Activated CD4-positive, CD25-positive, alpha-beta regulatory T cell treated with anti-CD3 and anti-CD28 coated beads, Interleukin-2, amount 50 U/mL, for 16 hours (primary cell): ENCODE measurements around the gene AGAP2.

Experiments used
- DNase-seq: peaks from one replicate; pipeline ENCODE4 v3.0.0-alpha.2; 2020; ENCODE audit warnings: low read depth, low spot score

AGAP2 gene

DNA sequence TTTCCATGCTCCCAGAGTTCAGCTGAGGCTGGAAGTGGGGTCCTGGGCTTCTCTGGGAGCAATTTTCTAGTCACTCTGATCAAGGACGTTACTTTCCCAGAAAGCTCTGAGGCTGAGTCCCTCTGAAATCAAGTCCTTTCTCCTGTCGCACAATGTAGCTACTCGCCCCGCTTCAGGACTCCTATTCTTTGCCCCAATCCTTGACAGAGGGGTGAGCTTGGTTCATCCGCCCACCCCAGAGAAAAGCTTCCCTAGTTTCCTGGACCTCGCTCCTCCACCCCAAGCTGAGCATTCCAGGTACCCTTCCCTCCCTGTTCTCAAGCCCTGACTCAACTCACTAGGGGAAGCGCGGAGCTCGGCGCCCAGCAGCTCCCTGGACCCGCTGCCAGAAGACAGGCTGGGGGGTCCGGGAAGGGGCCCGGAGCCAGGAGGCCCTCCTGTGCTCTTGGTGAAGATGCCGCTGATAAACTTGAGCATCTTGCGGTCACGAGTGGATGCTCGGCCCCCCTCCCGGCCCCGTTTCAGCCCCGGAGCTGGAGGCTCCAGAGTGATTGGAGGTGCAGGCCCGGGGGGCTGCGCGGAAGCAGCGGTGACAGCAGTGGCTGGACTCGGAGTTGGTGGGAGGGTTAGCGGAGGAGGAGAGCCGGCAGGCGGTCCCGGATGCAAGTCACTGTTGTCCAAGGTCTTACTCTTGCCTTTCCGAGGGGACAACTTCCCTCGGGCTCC lies 1.6 kb downstream of the AGAP2 start:
- no peak for DNase-seq

DNA sequence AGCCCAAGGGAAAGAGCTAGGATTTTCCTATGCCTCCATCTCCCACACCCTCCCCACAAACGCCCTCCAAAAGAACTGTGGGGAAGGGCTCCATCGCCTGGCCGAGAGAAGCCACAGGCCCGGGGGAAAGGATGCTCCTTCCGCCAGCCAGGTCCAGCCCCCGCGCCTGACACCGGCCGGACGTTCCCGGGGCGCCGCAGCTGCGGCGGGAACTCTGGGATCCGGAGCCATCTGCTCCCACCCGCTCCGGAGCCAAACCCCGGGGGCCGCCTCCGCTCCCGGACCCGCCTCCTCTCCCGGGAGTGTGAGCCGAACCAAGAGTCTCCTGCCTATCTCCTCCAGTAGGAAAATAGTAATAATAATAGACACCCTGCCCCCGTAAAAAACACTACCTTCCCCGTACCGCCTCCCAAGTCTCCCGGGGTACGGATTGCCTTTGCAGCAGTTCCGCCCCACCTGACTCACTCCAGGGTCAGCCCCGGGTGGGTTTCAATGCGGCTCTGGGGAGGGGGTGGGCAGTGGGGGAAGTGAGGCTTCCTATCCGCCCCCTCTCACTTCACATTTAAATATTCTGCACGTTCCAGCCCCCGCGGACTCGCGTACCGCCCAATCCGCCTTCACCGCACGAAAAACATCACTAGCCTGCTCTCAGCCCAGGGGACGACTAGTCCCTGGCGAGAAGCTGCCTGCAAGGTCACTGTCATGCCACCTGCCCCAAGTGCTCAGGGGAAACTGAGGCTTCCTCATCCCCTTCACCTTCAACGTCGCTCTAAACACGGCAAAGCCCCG lies 2.4 kb downstream of the AGAP2 start:
- DNase-seq: no peak

DNA sequence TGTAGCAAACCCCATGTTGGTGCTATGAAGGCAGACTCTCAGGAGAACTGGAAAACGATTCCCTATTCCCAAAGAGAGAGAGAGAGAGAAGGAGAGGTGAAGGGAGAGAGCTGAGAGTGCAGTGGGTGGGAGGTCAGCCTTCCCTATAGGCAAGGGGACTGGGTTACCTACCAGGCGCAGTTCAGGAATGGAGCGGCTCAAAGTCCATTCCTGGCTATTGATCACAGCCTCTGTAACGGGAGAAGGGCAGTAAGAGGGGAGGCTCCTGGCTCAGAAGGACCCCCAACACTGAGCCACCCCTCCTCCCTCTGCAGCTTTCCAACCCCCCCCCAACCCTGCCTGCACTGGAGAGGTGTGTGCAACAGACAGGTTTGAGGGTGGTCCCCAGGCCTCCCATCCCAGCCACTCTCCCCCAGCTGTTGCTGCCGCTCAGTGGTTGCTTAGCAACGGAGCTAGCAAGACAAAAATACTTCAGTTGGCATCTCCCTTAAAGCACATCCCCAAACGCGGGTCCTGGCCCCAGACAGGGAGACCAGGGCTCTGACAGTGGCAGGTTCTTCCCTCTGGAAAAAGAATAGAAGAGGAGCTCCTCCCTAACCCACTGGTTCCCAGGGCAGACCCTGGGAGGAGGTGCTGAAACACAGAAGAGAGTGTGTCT lies 3.2 kb downstream of the AGAP2 start:
- no peak for DNase-seq

DNA sequence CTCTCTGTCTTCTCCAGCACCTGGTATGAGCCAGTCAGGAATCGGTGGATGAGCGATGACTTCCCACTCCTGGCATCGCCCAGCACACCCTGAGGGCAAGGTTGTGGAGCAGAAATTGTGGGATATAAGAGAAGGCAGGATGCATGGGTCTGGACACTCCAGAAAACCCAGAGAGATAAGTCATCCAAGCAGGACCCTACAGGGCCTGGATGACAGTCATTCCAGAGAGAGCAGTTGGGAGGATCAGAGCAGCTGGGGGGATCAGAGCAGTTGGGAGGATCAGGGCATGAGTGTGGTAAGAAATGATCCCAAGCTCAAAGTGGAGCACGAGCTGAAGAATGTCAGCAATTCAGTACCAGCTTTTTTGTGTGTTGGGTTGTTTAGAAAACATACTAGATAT lies 4.0 kb downstream of the AGAP2 start:
- DNase-seq: no peak

DNA sequence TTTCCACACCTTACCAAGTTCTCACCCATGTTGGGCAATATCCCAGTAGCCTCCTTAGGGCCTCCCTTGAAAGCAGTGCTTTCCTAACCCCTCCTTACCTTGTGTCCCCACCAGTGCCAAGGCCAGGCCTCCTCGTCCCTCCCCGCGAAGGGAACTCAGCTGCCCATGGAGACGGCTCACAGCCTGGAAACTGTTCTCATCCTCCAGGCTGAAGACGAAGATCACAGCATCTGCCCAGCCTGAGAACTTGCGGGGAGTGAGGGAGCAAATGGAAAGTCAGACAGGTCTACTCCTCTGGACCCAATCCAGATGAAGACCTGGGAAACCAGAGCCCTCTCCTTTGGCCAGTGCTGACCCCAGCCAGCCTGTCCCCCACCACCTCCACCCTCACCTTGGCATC lies 4.6 kb downstream of the AGAP2 start:
- no peak for DNase-seq

DNA sequence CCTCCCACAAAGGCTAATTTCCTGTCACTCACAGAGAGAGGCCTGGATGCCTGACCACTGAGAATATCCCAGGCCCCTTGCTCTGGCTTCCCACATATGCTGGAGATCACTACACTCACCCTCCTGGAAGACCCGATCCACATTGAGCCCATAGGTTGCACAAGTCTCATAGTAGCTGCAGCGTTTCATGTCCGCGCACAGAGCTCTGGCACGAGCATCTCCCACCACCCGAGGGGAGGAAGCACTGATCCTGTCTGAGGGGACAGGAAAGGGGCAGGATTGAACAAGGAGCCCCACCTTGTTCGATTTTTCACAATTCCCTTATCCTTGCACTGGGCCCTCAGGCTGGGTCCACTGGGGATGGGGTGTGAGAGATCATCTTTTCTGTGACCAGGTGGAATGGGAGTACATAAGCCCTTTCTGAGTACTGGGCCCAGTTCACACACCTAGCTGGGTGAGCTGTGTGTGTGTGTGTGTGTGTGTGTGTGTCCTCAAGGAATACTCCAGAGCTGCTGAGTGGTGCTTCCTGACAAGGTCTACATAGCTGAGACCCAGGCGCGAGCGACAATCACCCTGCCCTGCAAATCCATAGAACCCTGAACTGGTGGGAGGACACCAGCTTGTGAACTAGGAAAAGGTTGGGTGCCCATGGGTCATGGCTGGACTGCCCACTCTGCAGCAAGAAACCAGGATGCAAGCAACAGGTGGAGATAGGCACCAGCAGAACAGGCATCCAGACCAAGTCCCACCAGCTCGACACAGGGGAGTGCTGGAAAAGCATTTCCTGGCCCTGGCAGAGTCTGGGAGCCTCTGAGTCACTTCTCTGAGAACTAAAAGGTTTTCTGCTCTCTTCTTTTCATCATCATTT lies 5.6 kb downstream of the AGAP2 start:
- no peak for DNase-seq

DNA sequence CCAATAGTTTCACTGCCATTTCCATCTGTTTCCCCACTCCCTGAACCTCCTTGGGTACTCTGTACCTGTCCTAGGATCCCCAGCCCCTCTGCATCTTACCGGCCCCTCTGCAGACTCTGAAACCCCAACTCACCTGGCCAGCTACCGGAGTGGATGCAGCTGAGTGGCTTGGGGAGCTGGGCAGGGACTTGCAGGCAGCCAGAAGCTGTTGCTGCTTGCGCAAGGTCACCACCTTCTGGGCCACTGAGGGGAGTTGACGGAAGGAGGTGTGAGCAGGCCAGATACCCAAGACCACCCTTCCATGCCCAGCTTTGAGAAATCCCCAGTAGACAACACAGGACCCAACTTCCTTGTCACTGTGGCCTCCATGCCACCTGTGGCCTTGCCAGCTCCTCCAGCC lies 6.3 kb downstream of the AGAP2 start:
- no peak for DNase-seq

DNA sequence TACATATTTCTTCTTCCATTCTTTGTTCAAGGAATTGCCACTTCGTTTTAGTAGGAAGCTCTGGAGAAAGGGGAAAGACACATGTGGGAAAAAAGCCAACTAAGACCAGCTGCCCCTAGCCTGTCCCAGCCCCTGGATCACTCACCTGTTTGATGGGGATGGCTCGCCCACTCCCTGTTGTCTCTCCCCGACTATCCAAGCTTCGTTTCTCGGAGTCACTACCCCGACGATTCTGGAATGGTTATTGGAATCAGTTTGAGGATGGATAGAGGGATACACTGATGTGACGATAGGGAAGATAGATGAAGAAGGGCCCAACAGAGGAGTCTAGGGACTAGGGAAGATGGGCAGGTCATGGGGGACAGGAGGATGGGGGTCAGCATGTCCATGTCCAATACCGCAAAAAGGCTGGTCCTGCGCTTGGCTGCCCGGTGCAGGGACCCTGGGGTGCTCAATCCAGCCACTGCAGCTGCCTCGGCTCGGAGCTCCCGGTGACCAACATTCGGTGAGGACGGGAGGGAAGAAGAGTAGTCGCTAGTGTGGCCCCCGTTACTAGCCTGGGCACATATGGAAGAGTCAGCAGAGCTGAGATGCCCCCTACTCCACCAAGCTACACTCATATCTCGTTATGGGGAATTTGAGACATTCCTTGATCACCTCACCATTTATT lies 7.0 kb downstream of the AGAP2 start:
- DNase-seq: no peak

DNA sequence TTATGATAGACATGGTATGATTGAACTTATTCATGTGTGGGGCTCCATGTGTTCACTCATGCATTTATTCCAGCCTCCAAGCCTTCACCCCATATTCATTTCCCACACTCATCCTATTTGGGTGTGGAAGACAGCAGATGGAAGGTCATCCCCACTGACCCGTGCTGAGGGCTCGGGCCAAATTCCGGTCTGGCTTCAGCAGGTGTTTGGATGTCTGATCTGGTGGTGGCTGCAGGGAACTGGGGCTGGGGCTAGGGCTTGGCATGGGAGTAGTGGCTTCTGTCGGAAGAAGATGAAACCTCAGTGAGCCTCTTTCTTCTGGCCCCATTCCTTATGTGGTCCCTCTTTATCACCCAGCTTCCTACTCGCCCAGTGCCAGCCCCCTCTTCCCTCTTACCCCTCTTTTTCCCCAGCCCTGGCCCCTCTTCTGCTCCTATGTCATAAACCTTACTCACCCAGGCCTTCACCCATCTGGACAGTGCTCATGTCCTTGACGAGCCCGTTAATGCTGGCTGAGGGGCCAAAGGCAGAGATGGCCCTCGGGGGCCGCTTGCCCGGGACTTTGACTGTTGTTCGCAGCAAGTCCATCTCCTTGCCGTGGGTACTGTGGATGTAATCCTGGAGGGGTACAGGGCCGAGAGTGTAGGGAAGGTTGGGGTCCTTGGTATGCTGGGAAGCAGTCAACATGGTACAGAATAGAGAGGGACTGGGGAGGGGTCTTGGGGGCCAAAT lies 8.0 kb downstream of the AGAP2 start:
- DNase-seq: no peak

DNA sequence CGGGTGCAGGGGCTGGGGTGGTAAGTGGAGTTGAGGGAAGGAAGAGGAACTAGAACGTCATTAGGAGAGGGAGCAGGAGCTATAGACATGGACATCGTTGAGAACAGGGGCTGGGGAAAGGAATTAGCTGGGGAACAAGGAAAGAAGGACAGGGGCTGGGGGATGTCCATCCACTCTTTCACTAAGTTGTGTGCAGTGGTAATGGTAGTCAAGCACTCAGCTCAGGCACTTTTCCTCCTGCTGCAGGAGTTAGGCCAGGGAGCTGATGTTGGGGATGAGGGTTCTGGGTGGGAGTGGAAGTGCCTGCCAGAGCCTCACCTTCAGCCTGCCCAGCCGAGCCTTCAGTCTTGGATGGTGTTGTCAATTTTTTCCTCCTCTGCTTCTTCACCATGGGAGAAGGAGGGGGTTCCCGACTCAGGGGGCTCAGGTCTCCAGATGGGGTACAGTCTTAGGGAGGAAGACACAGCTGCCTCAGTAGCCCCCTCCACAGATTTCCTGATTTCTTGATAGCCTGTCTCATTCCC lies 9.2 kb downstream of the AGAP2 start:
- DNase-seq: no peak

DNA sequence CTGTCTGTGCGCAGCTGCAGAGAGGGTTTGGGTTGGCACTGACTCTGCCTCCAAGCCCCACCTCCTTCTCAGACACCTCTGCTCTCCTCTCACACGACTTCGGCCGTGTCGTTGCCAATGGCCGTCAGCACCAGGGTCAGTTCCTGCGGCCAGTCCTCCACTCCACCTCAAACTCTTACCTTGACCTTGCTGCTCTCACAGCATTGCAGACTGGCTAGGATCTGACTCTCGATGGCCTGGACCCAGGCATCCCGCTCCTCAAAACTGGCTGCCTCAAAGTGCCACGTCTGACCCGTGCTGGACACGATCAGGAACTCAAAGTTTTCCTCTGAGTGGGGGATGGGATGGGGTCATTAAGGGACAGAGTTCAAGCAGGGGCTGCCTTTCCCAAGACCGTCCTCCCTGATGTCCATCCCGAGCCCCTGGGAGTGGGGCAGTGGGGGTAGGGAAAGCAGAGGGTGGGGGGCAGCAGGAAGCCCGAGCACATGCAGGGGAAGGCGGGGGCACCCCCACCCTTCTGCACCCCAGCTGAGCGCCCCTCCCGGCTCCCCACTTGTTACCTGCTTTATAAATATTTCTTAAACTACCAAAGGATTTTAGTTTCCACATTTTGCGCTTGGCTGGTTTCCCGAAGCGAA lies 10.7 kb downstream of the AGAP2 start:
- no peak for DNase-seq

DNA sequence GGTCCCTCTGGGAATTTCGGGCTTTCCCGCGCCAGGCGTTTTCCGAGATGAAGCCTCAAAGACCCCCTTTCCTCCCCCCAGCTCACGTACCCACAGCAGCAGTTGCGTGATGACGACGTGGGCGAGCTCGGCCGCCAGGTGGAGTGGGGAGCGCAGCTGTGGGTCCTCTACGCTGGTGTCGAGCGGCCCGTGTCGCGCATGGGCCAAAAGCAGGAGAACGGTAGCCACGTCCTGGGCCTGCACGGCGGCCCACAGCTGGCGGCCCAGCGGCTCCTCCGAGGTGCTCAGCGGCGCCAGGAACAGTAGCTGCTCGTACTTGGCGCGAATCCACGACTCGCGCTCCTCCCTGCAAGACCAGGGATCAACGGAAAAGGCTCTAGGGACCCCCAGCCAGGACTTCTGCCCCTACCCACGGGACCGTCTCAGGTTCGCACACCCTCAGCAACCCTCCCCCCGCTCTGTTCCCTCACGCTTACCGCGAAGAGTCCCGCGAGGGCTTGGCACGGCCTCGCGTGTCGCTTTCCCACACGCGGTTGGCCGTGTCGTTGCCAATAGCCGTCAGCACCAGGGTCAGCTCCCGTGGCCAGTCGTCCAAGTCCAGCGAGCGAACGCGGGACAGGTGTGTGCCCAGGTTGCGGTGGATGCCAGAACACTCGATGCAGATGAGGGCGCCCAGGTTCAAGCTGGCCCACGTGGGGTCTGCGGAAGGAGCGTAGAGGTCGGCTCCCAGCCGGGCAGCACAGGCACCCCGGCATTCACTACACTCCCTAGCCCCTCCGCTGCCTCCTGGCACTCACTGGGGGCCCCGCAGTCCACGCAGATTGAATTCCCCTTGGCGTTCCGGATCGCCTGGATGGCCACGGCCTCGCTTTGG lies 11.4 kb downstream of the AGAP2 start:
- DNase-seq: no peak

DNA sequence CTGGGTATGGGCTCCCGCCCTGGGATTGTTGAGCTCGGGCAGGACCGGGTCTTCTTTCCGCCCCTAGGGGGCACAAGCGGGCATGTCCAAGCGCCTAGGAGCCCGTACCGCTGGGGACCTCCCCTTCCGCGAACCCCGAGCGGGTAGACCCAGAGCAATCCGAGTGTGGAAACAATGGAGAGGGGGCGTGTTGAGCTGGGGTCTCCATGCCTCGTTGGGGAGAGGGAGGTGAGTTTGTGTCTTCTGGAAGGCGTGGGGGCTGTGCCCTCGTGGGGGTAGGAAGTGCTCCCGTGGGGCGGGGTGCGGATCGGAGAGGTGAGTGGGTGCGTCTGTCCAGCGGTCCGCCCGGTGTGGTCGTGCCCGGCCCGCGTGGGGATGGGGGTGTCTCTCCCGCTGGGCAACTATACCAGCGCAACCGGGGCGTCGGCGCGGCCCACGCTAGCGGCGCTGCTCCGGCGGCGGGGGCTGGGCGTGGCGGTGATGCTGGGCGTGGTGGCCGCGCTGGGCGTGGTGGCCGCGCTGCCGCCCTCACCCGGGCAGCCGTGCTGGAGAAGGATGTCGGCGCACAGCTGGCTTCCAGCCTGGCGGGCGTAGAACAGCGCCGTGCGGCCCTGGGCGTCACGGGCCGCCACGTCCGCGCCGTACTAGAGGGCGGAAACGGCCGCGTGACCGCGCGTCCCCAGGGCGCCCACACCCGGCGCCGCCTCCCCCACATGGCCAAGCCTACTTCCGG lies 12.2 kb downstream of the AGAP2 start:
- DNase-seq: no peak

DNA sequence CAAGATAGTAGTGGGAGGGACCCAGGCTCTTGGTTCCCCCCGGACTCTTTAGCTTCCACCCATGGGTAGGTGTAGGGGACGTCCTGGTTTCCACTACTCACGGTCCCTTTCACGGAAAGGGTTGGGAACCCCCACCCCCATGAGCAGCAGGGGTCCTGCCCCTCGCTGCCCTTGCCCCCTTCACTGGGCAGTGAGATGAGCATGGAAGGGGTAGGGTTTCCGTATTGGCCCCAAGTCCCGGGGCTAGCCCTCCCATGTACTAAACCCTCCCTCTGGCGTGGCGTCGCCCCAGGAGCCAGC lies 12.7 kb downstream of the AGAP2 start:
- DNase-seq: no peak

DNA sequence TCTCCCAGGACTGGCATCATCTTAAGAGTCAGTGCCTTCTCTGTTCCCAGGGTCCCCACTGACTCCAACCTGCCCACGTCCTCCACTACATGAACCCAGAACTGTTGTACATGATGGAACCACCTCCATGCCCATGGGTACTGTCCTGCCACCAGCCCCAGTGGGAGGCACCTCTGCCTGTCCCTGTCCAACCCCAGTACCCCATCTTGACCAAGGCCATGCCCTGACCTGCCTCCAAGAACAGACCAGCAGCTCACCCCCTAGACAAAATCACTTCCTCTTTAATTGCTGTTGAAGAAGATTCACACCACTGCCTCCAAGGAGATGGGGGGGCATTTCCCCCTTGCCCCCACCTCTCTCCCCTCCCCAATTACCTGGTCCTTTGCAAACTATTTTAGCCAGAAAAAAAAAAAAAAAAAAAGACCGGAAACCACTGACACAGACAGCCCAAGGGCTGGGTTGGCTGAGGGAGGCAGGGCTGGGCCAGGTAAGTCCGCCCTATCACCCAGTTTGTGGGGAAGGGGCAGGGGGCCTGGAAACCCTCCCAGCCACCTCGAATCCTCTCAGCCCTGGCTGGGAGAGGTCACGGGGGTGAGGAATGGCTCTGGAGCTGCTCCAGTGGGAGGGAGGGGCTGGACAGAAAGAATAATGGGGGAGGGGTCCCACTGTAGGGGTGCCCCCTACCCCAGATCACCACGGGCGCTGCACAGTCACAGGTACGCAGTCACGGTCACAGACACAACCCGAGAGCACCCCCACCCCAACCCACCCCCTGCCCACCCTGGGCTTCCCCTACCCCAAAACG lies 13.4 kb downstream of the AGAP2 start:
- no peak for DNase-seq

DNA sequence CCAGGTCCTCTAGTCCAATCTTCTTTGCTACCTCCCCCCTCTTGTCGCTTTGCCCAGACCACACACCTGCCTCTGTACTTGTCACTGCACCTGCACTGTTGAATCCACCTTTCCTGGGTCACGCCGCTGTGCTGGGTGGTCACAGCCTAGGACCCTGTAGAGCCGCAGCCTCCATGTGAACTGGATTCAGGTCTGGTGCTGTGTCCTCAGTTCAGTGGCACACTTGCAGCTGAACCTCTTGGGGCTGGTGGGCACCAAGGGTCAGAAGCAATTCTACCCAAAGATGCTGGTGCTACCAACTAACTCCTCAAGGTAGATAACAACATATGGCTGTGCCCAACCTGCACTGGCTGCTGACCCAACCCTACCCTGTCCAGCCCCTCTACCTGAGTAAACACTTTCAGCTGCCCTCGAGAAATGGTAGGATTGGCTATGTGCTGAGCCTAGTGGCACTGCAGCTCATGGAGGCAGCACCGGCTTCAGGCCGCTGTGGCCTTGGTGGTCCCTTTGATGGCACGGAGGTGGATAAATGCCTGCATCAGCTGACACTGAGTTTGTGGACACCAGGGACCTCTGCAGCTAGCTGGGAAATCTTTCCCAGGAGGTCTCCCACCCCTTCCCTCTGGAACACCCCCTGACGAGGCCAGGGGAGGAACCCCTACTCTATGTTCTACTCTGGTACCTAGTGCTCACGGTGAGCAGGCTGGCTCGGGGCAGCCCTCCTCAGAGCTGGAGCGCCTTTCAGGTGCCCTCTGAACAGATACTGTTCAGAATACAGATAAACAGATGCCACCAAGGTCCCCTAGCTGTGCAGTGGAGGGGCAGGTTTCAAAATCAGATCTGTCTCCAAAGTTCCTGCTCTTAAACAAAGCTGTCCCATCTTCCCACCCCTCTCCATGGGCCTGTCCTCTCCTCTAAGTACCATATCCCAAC lies 14.3 kb downstream of the AGAP2 start:
- no peak for DNase-seq

DNA sequence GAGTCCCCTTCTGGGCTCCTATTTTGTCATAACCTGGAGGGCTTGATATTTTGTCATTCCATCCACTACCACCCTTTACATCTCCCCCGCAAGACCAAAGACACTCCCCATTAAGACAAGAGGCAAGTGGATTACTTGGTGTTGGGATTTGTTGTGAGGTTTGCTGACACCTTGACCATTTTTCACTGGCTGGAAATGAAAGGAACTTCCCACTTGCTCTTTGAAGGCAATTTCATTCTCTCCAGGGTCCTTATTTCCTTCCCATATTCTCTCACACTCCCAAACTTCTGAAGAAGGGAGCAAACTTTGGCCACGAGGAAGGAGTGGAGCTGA lies 14.9 kb downstream of the AGAP2 start:
- no peak for DNase-seq
